ENCODE results near the gene DLX2. TPM values are rescaled to one million over a fixed set of nuclear protein-coding genes. Genes with fewer than 3 reads are reported as not detected.

DLX2 gene
- total RNA-seq, 2 donors from 2014 or later: 0.45 TPM; not detected in 1

- Histone ChIP-seq H3K9me3 (no peaks in the 10 kb centered on the region), H3K4me3 (no peak overlapping the region), H3K36me3 (no peaks in the 10 kb centered on the region), H3K4me1 (replicated peaks) (no peaks in the 10 kb centered on the region), H3K27me3 (replicated peaks; ENCODE audit: insufficient read depth) (peaks cover 25% of the 10 kb centered on the region), H3K27ac (no peak overlapping the region)
- no peak for TF ChIP-seq POLR2A (IDR thresholded peaks at IDR 0.05)
- no peak for TF ChIP-seq CTCF (IDR thresholded peaks at IDR 0.05)
- TF ChIP-seq POLR2AphosphoS5 (IDR thresholded peaks at IDR 0.05): no peak
- no peak for DNase-seq (ENCODE audit: low spot score)
- intact Hi-C loops (cut with DNase I): loop anchor here (10.0 kb wide), 1 partner anchor 533 kb away; no protein-coding TSS in a partner anchor
- WGBS: 34% methylated on average over 46 of the region's 51 CpGs
Measured at GRCh38 chr2:172107690-172108586, 5.2 kb upstream of the DLX2 start.

- H3K4me3 ChIP-seq: no peak overlapping the region
- H3K36me3 ChIP-seq: no peaks in the 10 kb centered on the region
- TF ChIP-seq CTCF (IDR thresholded peaks at IDR 0.05) (peak in 1 of 4 experiments; percentile 34), POLR2AphosphoS5 (IDR thresholded peaks at IDR 0.05) (no peak), POLR2A (IDR thresholded peaks at IDR 0.05) (no peak)
- H3K9me3 ChIP-seq: no peaks in the 10 kb centered on the region
- WGBS: 4% methylated on average over 43 of the region's 44 CpGs
- H3K27me3 ChIP-seq (replicated peaks; ENCODE audit: insufficient read depth): peaks cover 34% of the 10 kb centered on the region
- H3K4me1 ChIP-seq (replicated peaks): peaks cover 7% of the 10 kb centered on the region
- DNase-seq (ENCODE audit: low spot score): no peak
- intact Hi-C loops (cut with DNase I): loop anchor here (10.0 kb wide), 1 partner anchor 532 kb away; no protein-coding TSS in a partner anchor
- no peak overlapping the region for H3K27ac ChIP-seq
Measured at GRCh38 chr2:172106108-172106961, 3.6 kb upstream of the DLX2 start.

GRCh38 chr2:172105471-172106107, 2.9 kb upstream of the DLX2 start:
- Histone ChIP-seq H3K36me3 (no peaks in the 10 kb centered on the region), H3K4me1 (replicated peaks) (peaks cover 7% of the 10 kb centered on the region), H3K9me3 (no peaks in the 10 kb centered on the region), H3K27ac (no peak overlapping the region), H3K4me3 (no peak overlapping the region), H3K27me3 (replicated peaks; ENCODE audit: insufficient read depth) (peaks cover 42% of the 10 kb centered on the region)
- 13% methylated on average over 23 of the region's 23 CpGs for WGBS
- no peak for DNase-seq (ENCODE audit: low spot score)
- TF ChIP-seq CTCF (IDR thresholded peaks at IDR 0.05): no peak
- no peak for TF ChIP-seq POLR2AphosphoS5 (IDR thresholded peaks at IDR 0.05)
- no peak for TF ChIP-seq POLR2A (IDR thresholded peaks at IDR 0.05)
- intact Hi-C loops (cut with DNase I): loop anchor here (10.0 kb wide), 1 partner anchor 531 kb away; no protein-coding TSS in a partner anchor

GRCh38 chr2:172103471-172104272, 972 bp upstream of the DLX2 start:
- 4% methylated on average over 25 of the region's 25 CpGs for WGBS
- intact Hi-C loops (cut with DNase I): loop anchor here (10.0 kb wide), 1 partner anchor 529 kb away; no protein-coding TSS in a partner anchor
- Histone ChIP-seq H3K36me3 (no peaks in the 10 kb centered on the region), H3K27ac (no peak overlapping the region), H3K9me3 (no peaks in the 10 kb centered on the region), H3K4me3 (peak overlapping the region in 1 of 2 donors; percentile 18), H3K27me3 (replicated peaks; ENCODE audit: insufficient read depth) (peaks cover 53% of the 10 kb centered on the region), H3K4me1 (replicated peaks) (peaks cover 7% of the 10 kb centered on the region)
- TF ChIP-seq POLR2AphosphoS5 (IDR thresholded peaks at IDR 0.05): peak; percentile 29
- TF ChIP-seq POLR2A (IDR thresholded peaks at IDR 0.05): no peak
- TF ChIP-seq CTCF (IDR thresholded peaks at IDR 0.05): peak; percentile 19 to 77 (median 69)
- DNase-seq (ENCODE audit: low spot score): peak; percentile 55
